ENCODE results near the gene FA2H. TPM values are rescaled to one million over a fixed set of nuclear protein-coding genes. Genes with fewer than 3 reads are reported as not detected.

FA2H gene, protein sequence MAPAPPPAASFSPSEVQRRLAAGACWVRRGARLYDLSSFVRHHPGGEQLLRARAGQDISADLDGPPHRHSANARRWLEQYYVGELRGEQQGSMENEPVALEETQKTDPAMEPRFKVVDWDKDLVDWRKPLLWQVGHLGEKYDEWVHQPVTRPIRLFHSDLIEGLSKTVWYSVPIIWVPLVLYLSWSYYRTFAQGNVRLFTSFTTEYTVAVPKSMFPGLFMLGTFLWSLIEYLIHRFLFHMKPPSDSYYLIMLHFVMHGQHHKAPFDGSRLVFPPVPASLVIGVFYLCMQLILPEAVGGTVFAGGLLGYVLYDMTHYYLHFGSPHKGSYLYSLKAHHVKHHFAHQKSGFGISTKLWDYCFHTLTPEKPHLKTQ
- total RNA-seq (ENCODE audit: low replicate concordance) = not detected in 2 replicates

GRCh38 chr16:74774223-74775139, at the start of gene FA2H:
Gene FA2H, minus strand, starts transcription at chr16:74774820. Its CDS starts 65 bp downstream, at chr16:74774755.
- H3K4me2 ChIP-seq = peak within 1 kb of the TSS; percentile 98
- H3K9ac ChIP-seq = no peak within 1 kb of the TSS
- Mint-ChIP-seq H3K4me1 (peaks cover 11% of the 10 kb centered on the region), H3K9me3 (no peaks in the 10 kb centered on the region), H3K4me3 (peak within 1 kb of the TSS; percentile 81), H3K27me3 (ENCODE audit: insufficient read depth, low read depth) (peaks cover 37% of the 10 kb centered on the region), H3K36me3 (no peaks in the 10 kb centered on the region), H3K27ac (no peak within 1 kb of the TSS)
- TF ChIP-seq EZH2phosphoT487 (IDR thresholded peaks at IDR 0.05) (peak; percentile 50), CTCF (IDR thresholded peaks at IDR 0.05) (peak; percentile 58), EZH2 (IDR thresholded peaks at IDR 0.05) (peak; percentile 25)
- H3K9me3 ChIP-seq (ENCODE audit: low read depth) = no peaks in the 10 kb centered on the region
- peak; percentile 93 for DNase-seq (ENCODE audit: low spot score)
- peaks cover 4% of the 10 kb centered on the region for H4K20me1 ChIP-seq (ENCODE audit: low read depth)
- no peaks in the 10 kb centered on the region for H3K36me3 ChIP-seq
- peak within 1 kb of the TSS; percentile 81 for H2AFZ ChIP-seq (replicated peaks)
- peaks cover 49% of the 10 kb centered on the region for H3K27me3 ChIP-seq
- no peaks in the 10 kb centered on the region for H3K79me2 ChIP-seq (ENCODE audit: low read depth)
- no peak within 1 kb of the TSS for H3K27ac ChIP-seq
- H3F3A ChIP-seq (ENCODE audit: low read depth) = peaks cover 19% of the 10 kb centered on the region
- H3K4me3 ChIP-seq = peak within 1 kb of the TSS; percentile 58
- peaks cover 7% of the 10 kb centered on the region for H3K4me1 ChIP-seq

DNA sequence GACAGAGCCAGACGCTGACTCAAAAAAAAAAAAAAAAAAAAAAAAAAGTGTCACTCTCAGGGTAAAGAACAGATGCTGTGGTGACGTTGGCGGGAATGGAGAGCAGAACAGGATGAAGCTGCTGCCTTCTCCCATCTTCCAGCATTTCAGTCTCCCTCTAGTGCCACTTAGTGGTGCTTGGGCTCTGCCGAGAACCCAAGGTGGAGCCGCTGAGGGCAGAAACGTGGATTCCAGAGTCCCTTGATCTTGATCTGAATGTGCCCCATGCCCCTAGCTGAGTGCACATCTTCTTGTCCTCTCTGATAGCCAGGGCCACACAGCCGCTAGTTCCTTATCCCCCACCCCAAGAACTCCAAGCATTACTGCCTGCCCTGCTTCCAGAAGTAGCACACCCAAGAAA, 43.2 kb upstream of the FA2H start:
- Histone ChIP-seq H3K79me2 (ENCODE audit: low read depth) (no peaks in the 10 kb centered on the region), H3K9ac (no peak overlapping the region), H2AFZ (replicated peaks) (no peak overlapping the region), H3K4me1 (no peaks in the 10 kb centered on the region), H3K27me3 (no peaks in the 10 kb centered on the region), H3K4me2 (no peak overlapping the region), H3F3A (ENCODE audit: low read depth) (no peaks in the 10 kb centered on the region), H3K9me3 (ENCODE audit: low read depth) (no peaks in the 10 kb centered on the region), H3K27ac (no peak overlapping the region), H3K36me3 (no peaks in the 10 kb centered on the region), H3K4me3 (no peak overlapping the region), H4K20me1 (ENCODE audit: low read depth) (no peaks in the 10 kb centered on the region)
- TF ChIP-seq EZH2 (IDR thresholded peaks at IDR 0.05) (no peak), CTCF (IDR thresholded peaks at IDR 0.05) (peak; percentile 11), EZH2phosphoT487 (IDR thresholded peaks at IDR 0.05) (no peak)
- Mint-ChIP-seq H3K27me3 (ENCODE audit: insufficient read depth, low read depth) (peaks cover 11% of the 10 kb centered on the region), H3K9me3 (peaks cover 24% of the 10 kb centered on the region), H3K36me3 (no peaks in the 10 kb centered on the region), H3K4me1 (peaks cover 3% of the 10 kb centered on the region), H3K27ac (no peak overlapping the region), H3K4me3 (no peak overlapping the region)
- peak; percentile 19 for DNase-seq (ENCODE audit: low spot score)

DNA sequence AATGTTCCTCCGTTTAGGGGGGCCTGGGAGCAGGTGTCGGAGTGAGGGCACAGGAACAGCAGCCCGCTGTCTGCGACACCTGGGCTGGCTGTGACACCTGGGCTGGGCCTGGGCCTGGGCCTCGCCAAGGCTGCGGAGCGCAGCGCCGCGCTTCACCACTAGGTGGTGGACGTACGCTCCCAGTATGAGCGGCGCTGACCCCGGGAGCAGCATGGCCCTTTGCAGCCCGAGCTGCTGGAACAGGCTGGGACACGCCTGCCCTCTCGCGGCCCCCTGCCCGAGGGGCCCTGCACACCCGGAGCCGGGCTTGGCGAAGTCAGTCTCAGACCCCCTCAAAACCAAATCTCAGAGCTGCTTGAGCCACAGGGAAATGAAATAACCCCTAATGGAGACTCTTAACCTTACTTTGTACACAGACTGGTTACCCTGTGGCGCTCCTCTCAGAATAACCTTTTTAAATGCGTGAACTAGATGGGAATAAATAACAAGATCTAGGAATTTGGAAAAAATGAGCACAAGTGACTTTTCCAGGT, 38.6 kb upstream of the FA2H start:
- no peak for TF ChIP-seq EZH2phosphoT487 (IDR thresholded peaks at IDR 0.05)
- peak; percentile 92 for TF ChIP-seq CTCF (IDR thresholded peaks at IDR 0.05)
- Mint-ChIP-seq H3K4me1 (peaks cover 6% of the 10 kb centered on the region), H3K36me3 (no peaks in the 10 kb centered on the region), H3K9me3 (peaks cover 10% of the 10 kb centered on the region), H3K27ac (no peak overlapping the region), H3K4me3 (no peak overlapping the region), H3K27me3 (ENCODE audit: insufficient read depth, low read depth) (peaks cover 4% of the 10 kb centered on the region)
- Histone ChIP-seq H3K27me3 (no peaks in the 10 kb centered on the region), H3K9me3 (ENCODE audit: low read depth) (peaks cover 13% of the 10 kb centered on the region), H3K79me2 (ENCODE audit: low read depth) (no peaks in the 10 kb centered on the region), H3K27ac (no peak overlapping the region), H3K9ac (no peak overlapping the region), H3K4me2 (no peak overlapping the region), H3F3A (ENCODE audit: low read depth) (no peaks in the 10 kb centered on the region), H4K20me1 (ENCODE audit: low read depth) (no peaks in the 10 kb centered on the region), H3K4me1 (peaks cover 4% of the 10 kb centered on the region), H3K36me3 (no peaks in the 10 kb centered on the region), H2AFZ (replicated peaks) (peak overlapping the region; percentile 35), H3K4me3 (no peak overlapping the region)
- DNase-seq (ENCODE audit: low spot score) = peak; percentile 94
